ENCODE data around the gene MTARC1.

Gene MTARC1

GRCh38 chr1:220825819-220826551, 39.3 kb downstream of the MTARC1 start:
- no peak for DNase-seq (ENCODE audit: low read depth, low spot score)
- no peak overlapping the region for H3K27ac ChIP-seq

GRCh38 chr1:220826729-220827128, 40.0 kb downstream of the MTARC1 start:
- H3K27ac ChIP-seq = no peak overlapping the region

GRCh38 chr1:220827445-220828178, 40.9 kb downstream of the MTARC1 start:
- no peak overlapping the region for H3K27ac ChIP-seq

More at GRCh38 chr1:220826729-220827128, 40.0 kb downstream of the MTARC1 start:
- DNase-seq (ENCODE audit: low read depth, low spot score) = no peak

GRCh38 chr1:220828179-220828490, 41.4 kb downstream of the MTARC1 start:
- H3K27ac ChIP-seq = no peak overlapping the region
- no peak for DNase-seq (ENCODE audit: low read depth, low spot score)

More at GRCh38 chr1:220827445-220828178, 40.9 kb downstream of the MTARC1 start:
- DNase-seq (ENCODE audit: low read depth, low spot score) = no peak

- H3K27ac ChIP-seq = no peak overlapping the region
- no peak for DNase-seq (ENCODE audit: low read depth, low spot score)
These were observed 42.4 kb downstream of the MTARC1 start for GRCh38 chr1:220828950-220829586.

- H3K27ac ChIP-seq = no peak overlapping the region
- DNase-seq (ENCODE audit: low read depth, low spot score) = no peak
These were observed 46.7 kb downstream of the MTARC1 start for GRCh38 chr1:220833436-220833835.

GRCh38 chr1:220834155-220834870, 47.6 kb downstream of the MTARC1 start:
- no peak for DNase-seq (ENCODE audit: low read depth, low spot score)
- no peak overlapping the region for H3K27ac ChIP-seq

Data from epithelial cell of prostate (primary cell).